Pancreas (tissue), 10 donors: ENCODE measurements around the gene CYB5R2. TPM values are rescaled to one million over a fixed set of nuclear protein-coding genes. Genes with fewer than 3 reads are reported as not detected.

Experiments used
- ATAC-seq, 4 donors: fragments of 200-7000 bp; cut with Tn5 transposase; one replicate each; pipeline versions ENCODE4 v1.8.0 to v1.9.1; 2020; ENCODE audit warnings: mild to moderate bottlenecking in 4 of 4, moderate library complexity in 4 of 4
- DNase-seq, 6 donors: peaks; one replicate each; pipeline ENCODE4 v3.0.0-alpha.2; 2020
- FAIRE-seq: peaks from 2 replicates; lab custom pipeline; 2012; peaks lifted over from hg19 to GRCh38; lab: Jason Lieb, UNC
- H3K27ac ChIP-seq, 4 donors: fragments of 200-600 bp; sonication (generic); 1 replicate in 3 of 4; 2 replicates in 1 of 4; pipeline versions ENCODE4 v1.5.0 to v1.8.0; 2020
- H3K27me3 ChIP-seq, 4 donors: fragments of 200-600 bp; one replicate each; pipeline ENCODE4 v1.8.0; 2021
- H3K36me3 ChIP-seq, 3 donors: fragments of 200-600 bp; sonication (generic) in 1 of 3; one replicate each; pipeline versions ENCODE4 v1.5.0 to v1.8.0; 2020 to 2021
- H3K4me1 ChIP-seq, 3 donors: fragments of 200-600 bp; one replicate each; pipeline ENCODE4 v1.8.0; 2021
- H3K4me3 ChIP-seq, 4 donors: fragments of 200-600 bp; sonication (generic) in 2 of 4; one replicate each; pipeline versions ENCODE4 v1.5.0 to v1.8.0; 2020 to 2021
- H3K9me3 ChIP-seq, 4 donors: fragments of 200-600 bp; one replicate each; pipeline ENCODE4 v1.8.0; 2021
- CTCF ChIP-seq, 4 donors: fragments of 200-600 bp; sonication (generic) in 3 of 4; IDR thresholded peaks; one replicate each; pipeline versions ENCODE4 v1.5.0 to v1.8.0; 2021; ENCODE audit warnings: antibody characterized with exemption in 4 of 4
- WGBS, 2 donors: extraction: QIAGEN DNeasy Blood & Tissue Kit; methylation state at CpG; one replicate each; pipeline ENCODE4 v1.1.7; 2013; 5-methylcytosine and 5-hydroxymethylcytosine counted together
- intact Hi-C, 3 donors: fragments of 100-400 bp; cut with DNase I; formaldehyde crosslinking; loops; one replicate each; pipeline versions ENCODE4 v1.11.1 to v1.14.2; 2022
- polyA plus RNA-seq, 2 donors: library from polyadenylated mRNA; stranded (reverse); fragments of 200-250 nt; gene quantifications; one replicate each; pipeline ENCODE4 v1.2.3, GENCODE V29; 2013
- total RNA-seq, 6 donors: library from RNA; stranded (reverse); fragmentation: NEBNext Ultra II Directional in 4 of 6; extraction: Animal tissue kit (Norgen Biotek cat#: 25700) in 4 of 6; gene quantifications; one replicate each; pipeline versions ENCODE4 v1.2.1 to v1.2.4, GENCODE V29; 2021 to 2023
- donor health status: healthy with polysubstance abuse.
- donor health status: DM: no; HTN: no; CAD: no; lungs with moderate emphysema.
- donor health status: DM: no; HTN: no; CAD: no.
- donor health status: control.
- donor health status: control.
- donor health status: Bipolar disorder and iron deficiency.
- donor health status: DM: yes; HTN: yes; CAD: no.
- donor health status: DM: no; HTN: no; CAD: no.
- donor health status: DM: no; HTN: no; CAD: no.
- donor health status: DM: yes; HTN: yes; CAD: no.

Gene CYB5R2
- total and polyA plus RNA-seq, 8 donors: 1.4 to 3.5 (median 1.9) TPM

DNA sequence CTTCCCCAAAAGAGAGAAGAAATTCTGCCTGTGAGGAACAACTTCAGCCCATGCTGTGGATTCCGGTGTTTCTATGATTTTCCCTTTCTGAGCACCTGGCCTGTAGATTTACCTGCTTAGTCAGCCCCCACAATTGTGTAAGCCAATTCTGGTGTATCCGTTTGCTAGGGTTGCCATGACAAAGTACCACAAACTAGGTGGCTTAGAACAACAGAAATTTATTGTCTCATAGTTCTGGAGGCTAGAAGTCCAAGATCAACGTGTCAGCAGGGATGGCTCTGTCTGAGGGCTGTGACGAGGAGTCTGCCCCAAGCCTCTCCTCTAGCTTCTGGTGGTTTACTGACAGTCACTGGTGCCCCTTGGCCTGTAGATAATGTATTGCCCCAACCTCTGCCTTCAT lies 15.9 kb upstream of the CYB5R2 start:
- H3K27me3 ChIP-seq: no peaks in the 10 kb centered on the region
- no peak overlapping the region for H3K27ac ChIP-seq
- H3K36me3 ChIP-seq: no peaks in the 10 kb centered on the region
- 60 to 75% methylated on average over 4 of the region's 4 CpGs for WGBS, 2 donors
- no peak for DNase-seq
- H3K4me3 ChIP-seq: no peak overlapping the region
- H3K4me1 ChIP-seq: no peaks in the 10 kb centered on the region
- intact Hi-C loops: no loop called here
- TF ChIP-seq CTCF (IDR thresholded peaks at IDR 0.05): no peak
- no peak for FAIRE-seq
- ATAC-seq: no peak
- H3K9me3 ChIP-seq: no peaks in the 10 kb centered on the region

- no peaks in the 10 kb centered on the region for H3K9me3 ChIP-seq
- 8 to 9% methylated on average over 4 of the region's 4 CpGs for WGBS, 2 donors
- H3K27ac ChIP-seq: no peak overlapping the region
- no peaks in the 10 kb centered on the region for H3K36me3 ChIP-seq
- FAIRE-seq (no peak), ATAC-seq (peak in 3 of 4 donors; percentile 71 to 74 (median 71)), DNase-seq (no peak)
- intact Hi-C loops: no loop called here
- H3K4me1 ChIP-seq: no peaks in the 10 kb centered on the region
- peak; percentile 37 to 71 (median 60) for TF ChIP-seq CTCF (IDR thresholded peaks at IDR 0.05)
- no peaks in the 10 kb centered on the region for H3K27me3 ChIP-seq
- H3K4me3 ChIP-seq: no peak overlapping the region
Observed at GRCh38 chr11:7688238-7688826, 15.0 kb upstream of the CYB5R2 start.

DNA sequence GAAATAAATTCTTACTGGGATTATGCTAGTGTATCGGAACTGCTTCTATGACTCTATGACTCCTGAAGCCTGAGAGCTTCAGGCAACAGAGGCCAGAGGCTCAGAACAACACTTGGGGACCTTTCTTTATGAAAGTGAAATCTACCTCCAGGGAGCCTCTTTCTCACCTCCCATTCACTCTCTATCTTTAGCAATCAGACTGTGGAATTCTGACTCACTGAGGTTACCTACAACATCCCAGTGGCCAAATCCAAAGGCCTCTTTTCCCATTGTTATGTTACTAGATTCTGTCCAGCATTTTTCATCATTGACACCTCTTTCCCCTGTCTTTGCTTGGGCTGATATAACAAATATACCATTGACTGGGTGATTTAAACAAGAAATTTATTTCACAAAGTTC lies 14.1 kb upstream of the CYB5R2 start:
- no peaks in the 10 kb centered on the region for H3K36me3 ChIP-seq
- no peaks in the 10 kb centered on the region for H3K4me1 ChIP-seq
- no peak overlapping the region for H3K27ac ChIP-seq
- 91 to 96% methylated on average over 1 of the region's 1 CpG for WGBS, 2 donors
- intact Hi-C loops: no loop called here
- no peaks in the 10 kb centered on the region for H3K9me3 ChIP-seq
- TF ChIP-seq CTCF (IDR thresholded peaks at IDR 0.05): no peak
- no peak overlapping the region for H3K4me3 ChIP-seq
- H3K27me3 ChIP-seq: no peaks in the 10 kb centered on the region
- DNase-seq (no peak), FAIRE-seq (no peak), ATAC-seq (no peak)

DNA sequence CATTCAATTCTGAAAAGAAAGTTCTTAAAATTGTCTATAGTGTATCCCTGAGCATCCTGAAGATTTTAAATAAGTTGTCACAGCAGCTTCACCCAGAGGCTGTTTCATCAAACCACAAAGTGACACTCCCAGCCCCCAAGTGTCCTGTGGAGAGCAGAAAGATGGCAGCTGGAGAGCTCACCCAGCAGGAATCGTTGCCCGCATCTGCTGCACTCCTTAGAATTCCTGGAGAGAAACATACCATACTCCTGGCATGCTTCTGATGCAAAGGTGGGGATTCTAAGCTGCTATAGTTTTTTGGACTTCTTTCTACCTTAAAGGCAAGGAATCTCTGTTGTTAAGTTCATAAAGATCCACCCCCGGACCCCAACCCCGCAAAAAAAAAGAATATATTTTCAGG lies 13.5 kb upstream of the CYB5R2 start:
- WGBS, 2 donors: 70 to 80% methylated on average over 4 of the region's 4 CpGs
- Histone ChIP-seq H3K9me3 (no peaks in the 10 kb centered on the region), H3K27ac (no peak overlapping the region), H3K27me3 (no peaks in the 10 kb centered on the region), H3K4me1 (no peaks in the 10 kb centered on the region), H3K36me3 (no peaks in the 10 kb centered on the region), H3K4me3 (no peak overlapping the region)
- intact Hi-C loops: no loop called here
- no peak for TF ChIP-seq CTCF (IDR thresholded peaks at IDR 0.05)
- DNase-seq (no peak), ATAC-seq (no peak), FAIRE-seq (no peak)

DNA sequence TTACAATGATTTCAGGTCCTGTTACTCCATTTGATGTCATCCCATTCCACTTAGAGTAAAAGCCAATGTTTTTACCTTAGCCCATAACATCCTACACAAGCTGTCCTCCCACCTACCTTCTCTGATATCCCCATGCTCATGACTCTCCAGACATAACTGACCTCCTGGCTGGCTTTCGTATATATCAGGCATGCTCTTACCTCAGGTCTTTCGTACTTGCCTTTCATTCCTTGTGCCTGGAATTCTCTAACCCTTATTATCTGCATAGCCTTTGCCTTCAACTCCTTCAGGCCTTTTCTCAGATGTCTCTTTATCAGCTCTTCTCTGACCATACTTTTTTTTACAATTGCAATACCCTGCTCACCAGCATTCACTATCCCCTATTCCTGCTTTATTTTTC lies 10.3 kb upstream of the CYB5R2 start:
- TF ChIP-seq CTCF (IDR thresholded peaks at IDR 0.05): no peak
- ATAC-seq (no peak), DNase-seq (no peak), FAIRE-seq (no peak)
- H3K27ac ChIP-seq: no peak overlapping the region
- intact Hi-C loops: loop anchor here in 1 of 3 donors (5.0 kb wide), 1 partner anchor 576 kb away; no protein-coding TSS in a partner anchor
- H3K4me3 ChIP-seq: no peak overlapping the region
- no peaks in the 10 kb centered on the region for H3K27me3 ChIP-seq
- 81 to 90% methylated on average over 2 of the region's 2 CpGs for WGBS, 2 donors
- no peaks in the 10 kb centered on the region for H3K36me3 ChIP-seq
- no peaks in the 10 kb centered on the region for H3K9me3 ChIP-seq
- no peaks in the 10 kb centered on the region for H3K4me1 ChIP-seq
